Measurements from ENCODE around the gene BAIAP3. TPM values are rescaled to one million over a fixed set of nuclear protein-coding genes. Genes with fewer than 3 reads are reported as not detected.
"Not testable (repeated sequence)": the region's sequence is repeated elsewhere in the genome, so short reads cannot be mapped to it uniquely, and the experiment has no call there.

The BAIAP3 gene
- total RNA-seq, 3 donors from 2014 or later, result 5.6 to 14.6 (median 5.7) TPM

- intact Hi-C loops (cut with DNase I, micrococcal nuclease), result no loop called here
- DNase-seq, result peak in 1 of 3 donors; percentile 45
- Histone ChIP-seq H3K36me3 (ENCODE audit: low read depth) (no peaks in the 10 kb centered on the region), H3K9me3 (no peaks in the 10 kb centered on the region), H3K4me1 (ENCODE audit: low read depth) (no peaks in the 10 kb centered on the region), H3K4me3 (no peak overlapping the region)
- no peak for TF ChIP-seq CTCF (IDR thresholded peaks at IDR 0.05)
- no peak for ATAC-seq
Observed at GRCh38 chr16:1288813-1289476, 44.5 kb upstream of the BAIAP3 start.

GRCh38 chr16:1289477-1289866, 44.0 kb upstream of the BAIAP3 start:
- intact Hi-C loops (cut with DNase I, micrococcal nuclease), result no loop called here
- ATAC-seq, result no peak
- no peaks in the 10 kb centered on the region for H3K4me1 ChIP-seq (ENCODE audit: low read depth)
- no peak for DNase-seq
- no peaks in the 10 kb centered on the region for H3K36me3 ChIP-seq (ENCODE audit: low read depth)
- H3K4me3 ChIP-seq, result no peak overlapping the region
- no peak for TF ChIP-seq CTCF (IDR thresholded peaks at IDR 0.05)
- H3K9me3 ChIP-seq, result no peaks in the 10 kb centered on the region

- H3K36me3 ChIP-seq (ENCODE audit: low read depth), result no peaks in the 10 kb centered on the region
- H3K4me1 ChIP-seq (ENCODE audit: low read depth), result no peaks in the 10 kb centered on the region
- intact Hi-C loops (cut with DNase I, micrococcal nuclease), result no loop called here
- no peak overlapping the region for H3K4me3 ChIP-seq
- TF ChIP-seq CTCF (IDR thresholded peaks at IDR 0.05), result no peak
- DNase-seq (no peak), ATAC-seq (no peak)
- no peaks in the 10 kb centered on the region for H3K9me3 ChIP-seq
Observed at GRCh38 chr16:1290063-1290501, 43.4 kb upstream of the BAIAP3 start.

DNA sequence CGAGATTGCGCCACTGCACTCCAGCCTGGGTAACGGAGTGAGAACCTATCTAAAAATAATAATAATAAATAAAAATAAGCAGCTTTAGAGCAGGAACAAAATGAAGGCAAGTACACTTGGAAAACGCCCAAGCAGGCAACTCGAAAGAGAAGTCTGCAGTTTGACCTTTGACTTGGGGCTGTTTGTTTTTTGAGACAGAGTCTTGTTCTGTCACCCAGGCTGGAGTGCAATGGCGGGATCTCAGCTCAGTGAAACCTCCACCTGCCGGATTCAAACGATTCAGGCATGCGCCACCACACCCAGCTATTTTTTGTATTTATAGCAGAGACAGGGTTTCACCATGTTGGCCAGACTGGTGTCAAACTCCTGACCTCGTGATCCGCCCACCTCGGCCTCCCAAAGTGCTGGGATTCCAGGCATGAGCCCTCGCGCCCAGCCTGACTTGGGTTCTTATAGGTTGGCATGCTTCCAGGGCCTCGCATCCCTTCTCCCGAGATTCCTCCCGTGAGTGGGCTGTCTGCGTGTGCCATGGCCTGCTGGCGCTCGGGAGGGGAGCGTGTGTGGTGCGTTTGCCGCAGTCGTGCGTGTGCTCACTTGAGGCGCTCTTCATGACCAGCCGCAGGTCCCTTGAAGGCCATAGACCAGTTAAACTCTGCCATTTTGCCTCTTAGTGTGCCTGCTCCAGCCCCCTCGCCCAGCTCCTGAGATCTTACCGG, 42.4 kb upstream of the BAIAP3 start:
- peak in 1 of 3 donors; percentile 42 for DNase-seq
- intact Hi-C loops (cut with DNase I, micrococcal nuclease), result no loop called here
- ATAC-seq, result peak; percentile 56
- H3K9me3 ChIP-seq, result no peaks in the 10 kb centered on the region
- no peak overlapping the region for H3K4me3 ChIP-seq
- no peak for TF ChIP-seq CTCF (IDR thresholded peaks at IDR 0.05)
- H3K4me1 ChIP-seq (ENCODE audit: low read depth), result no peaks in the 10 kb centered on the region
- no peaks in the 10 kb centered on the region for H3K36me3 ChIP-seq (ENCODE audit: low read depth)

- peak; percentile 23 for ATAC-seq
- H3K4me3 ChIP-seq, result no peak overlapping the region
- intact Hi-C loops (cut with DNase I, micrococcal nuclease), result no loop called here
- no peaks in the 10 kb centered on the region for H3K36me3 ChIP-seq (ENCODE audit: low read depth)
- no peaks in the 10 kb centered on the region for H3K4me1 ChIP-seq (ENCODE audit: low read depth)
- no peak for TF ChIP-seq CTCF (IDR thresholded peaks at IDR 0.05)
- H3K9me3 ChIP-seq, result no peaks in the 10 kb centered on the region
- no peak for DNase-seq
Observed at GRCh38 chr16:1291576-1291974, 41.9 kb upstream of the BAIAP3 start.

DNA sequence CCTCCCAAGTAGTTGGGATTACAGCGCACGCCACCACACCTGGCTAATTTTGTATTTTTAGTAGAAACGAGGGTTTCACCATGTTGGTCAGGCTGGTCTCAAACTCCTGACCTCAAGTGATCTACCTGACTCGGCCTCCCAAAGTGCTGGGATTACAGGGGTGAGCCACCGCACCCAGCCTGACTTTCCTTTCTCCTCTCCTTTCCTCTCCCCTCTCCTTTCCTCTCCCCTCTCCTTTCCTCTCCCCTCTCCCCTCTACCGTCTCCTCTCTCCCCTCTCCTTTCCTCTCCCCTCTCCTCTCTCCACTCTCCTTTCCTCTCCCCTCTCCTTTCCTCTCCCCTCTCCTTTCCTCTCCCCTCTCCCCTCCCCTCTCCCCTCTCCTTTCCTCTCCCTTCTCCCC, 41.2 kb upstream of the BAIAP3 start:
- DNase-seq; H3K36me3 ChIP-seq (ENCODE audit: low read depth); H3K4me1 ChIP-seq (ENCODE audit: low read depth); ATAC-seq; H3K4me3 ChIP-seq; intact Hi-C loops (cut with DNase I, micrococcal nuclease); H3K9me3 ChIP-seq: not testable (repeated sequence)

GRCh38 chr16:1292808-1293207, 40.6 kb upstream of the BAIAP3 start:
- H3K4me3 ChIP-seq; H3K4me1 ChIP-seq (ENCODE audit: low read depth); ATAC-seq; intact Hi-C loops (cut with DNase I, micrococcal nuclease); H3K9me3 ChIP-seq; DNase-seq; H3K36me3 ChIP-seq (ENCODE audit: low read depth): not testable (repeated sequence)
